ENCODE measurements around the gene XRCC4. TPM values are rescaled to one million over a fixed set of nuclear protein-coding genes. Genes with fewer than 3 reads are reported as not detected.

Gene XRCC4
- total and polyA plus RNA-seq, 8 donors, result 0.91 to 3.7 (median 1.8) TPM

- FAIRE-seq (no peak), DNase-seq (no peak), ATAC-seq (no peak)
Observed at GRCh38 chr5:83401122-83401731, 323.9 kb downstream of the XRCC4 start.

GRCh38 chr5:83401775-83402174 is 324.4 kb downstream of the XRCC4 start:
- Histone ChIP-seq H3K27ac (no peak overlapping the region), H3K9me3 (no peaks in the 10 kb centered on the region), H3K36me3 (no peaks in the 10 kb centered on the region), H3K27me3 (no peaks in the 10 kb centered on the region), H3K4me3 (no peak overlapping the region), H3K4me1 (peaks cover 0 to 12% (median 9%) of the 10 kb centered on the region in 3 donors)
- intact Hi-C loops (cut with DNase I), result no loop called here
- DNase-seq, result no peak
- no peak for FAIRE-seq
- peak in 2 of 4 donors; percentile 40 to 48 for ATAC-seq
- TF ChIP-seq CTCF (IDR thresholded peaks at IDR 0.05), result no peak

More at GRCh38 chr5:83401122-83401731, 323.9 kb downstream of the XRCC4 start:
- no peak overlapping the region for H3K27ac ChIP-seq
- 67 to 71% methylated on average over 3 of the region's 3 CpGs for WGBS, 2 donors
- intact Hi-C loops (cut with DNase I), result no loop called here
- H3K4me1 ChIP-seq, result peaks cover 0 to 12% (median 7%) of the 10 kb centered on the region in 3 donors
- H3K9me3 ChIP-seq, result no peaks in the 10 kb centered on the region
- H3K27me3 ChIP-seq, result no peaks in the 10 kb centered on the region
- H3K36me3 ChIP-seq, result no peaks in the 10 kb centered on the region
- H3K4me3 ChIP-seq, result no peak overlapping the region
- no peak for TF ChIP-seq CTCF (IDR thresholded peaks at IDR 0.05)

Other genes starting within 250 kb of the XRCC4 start
- gene TMEM167A, start 153 bp upstream of the XRCC4 start, total RNA-seq, result 10 to 100 TPM; 21.5 to 48.5 (median 39.1) TPM
- 10 to 100 TPM; 13.3 to 20.0 TPM for gene TMEM167A, start 153 bp upstream of the XRCC4 start, polyA plus RNA-seq

Measured in pancreas (tissue), 10 donors.